Esophagus muscularis mucosa (tissue), 4 donors: ENCODE measurements around the gene CEBPG.

ENCODE experiments used
- EP300 ChIP-seq: sonication (generic); formaldehyde crosslinking; IDR thresholded peaks from one replicate; pipeline ENCODE4 v1.6.1; 2017; ENCODE audit warnings: antibody characterized with exemption
- POLR2A ChIP-seq: fragments of 450-650 bp; IDR thresholded peaks from one replicate; pipeline ENCODE4 v1.6.1; 2017; ENCODE audit warnings: antibody characterized with exemption, moderate library complexity, mild to moderate bottlenecking, low read depth
- POLR2AphosphoS5 ChIP-seq, 2 donors: sonication (generic); formaldehyde crosslinking; IDR thresholded peaks; one replicate each; pipeline ENCODE4 v1.6.1; 2017; ENCODE audit warnings: antibody characterized with exemption in 2 of 2
- TF ChIP-seq, protein P1 (sequence below), 3 experiments: fragments of 200-600 bp in 2 of 3; fragments of 450-650 bp in 1 of 3; sonication (generic) in 2 of 3; IDR thresholded peaks; one replicate each; pipeline ENCODE4 v1.5.1; 2017 to 2019; ENCODE audit warnings: antibody characterized with exemption in 3 of 3, mild to moderate bottlenecking in 2 of 3, moderate library complexity in 1 of 3

DNA sequence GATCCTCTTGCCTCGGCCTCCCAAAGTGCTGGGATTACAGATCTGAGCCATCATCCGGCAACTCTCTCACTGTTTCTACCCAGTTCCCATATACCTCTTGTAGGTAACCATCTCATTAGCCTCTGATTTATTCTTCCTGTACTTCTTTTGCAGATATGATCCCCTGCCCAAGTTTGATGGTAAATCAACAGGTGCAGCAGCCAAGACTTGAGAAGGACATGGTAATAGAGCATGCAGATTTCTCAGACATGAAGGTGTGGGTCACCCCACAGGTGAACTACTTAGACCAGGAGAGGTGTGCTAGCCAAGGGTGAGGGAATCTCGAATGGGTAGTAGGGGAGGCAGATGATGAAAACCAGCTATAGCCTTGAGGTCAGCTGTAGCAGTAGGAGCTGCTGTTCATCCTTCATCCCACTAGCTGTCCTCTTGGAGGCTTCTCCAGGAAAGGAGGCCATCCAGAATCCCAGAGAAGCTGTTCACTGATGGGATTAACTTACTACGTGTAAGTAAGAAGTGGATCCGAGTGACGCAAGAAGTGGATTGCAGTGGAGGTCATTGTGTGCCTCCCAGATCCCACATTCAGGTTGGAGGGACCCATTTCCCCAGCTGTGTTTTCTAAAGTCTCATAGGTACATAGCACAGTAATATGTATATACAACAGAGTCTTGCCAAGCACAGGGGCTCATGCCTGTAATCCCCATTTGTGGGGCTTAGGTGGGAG is 10.8 kb upstream of the CEBPG start:
- TF ChIP-seq EP300 (no peak), POLR2AphosphoS5 (IDR thresholded peaks at IDR 0.05) (no peak), POLR2A (no peak)
- TF ChIP-seq, protein P1, sequence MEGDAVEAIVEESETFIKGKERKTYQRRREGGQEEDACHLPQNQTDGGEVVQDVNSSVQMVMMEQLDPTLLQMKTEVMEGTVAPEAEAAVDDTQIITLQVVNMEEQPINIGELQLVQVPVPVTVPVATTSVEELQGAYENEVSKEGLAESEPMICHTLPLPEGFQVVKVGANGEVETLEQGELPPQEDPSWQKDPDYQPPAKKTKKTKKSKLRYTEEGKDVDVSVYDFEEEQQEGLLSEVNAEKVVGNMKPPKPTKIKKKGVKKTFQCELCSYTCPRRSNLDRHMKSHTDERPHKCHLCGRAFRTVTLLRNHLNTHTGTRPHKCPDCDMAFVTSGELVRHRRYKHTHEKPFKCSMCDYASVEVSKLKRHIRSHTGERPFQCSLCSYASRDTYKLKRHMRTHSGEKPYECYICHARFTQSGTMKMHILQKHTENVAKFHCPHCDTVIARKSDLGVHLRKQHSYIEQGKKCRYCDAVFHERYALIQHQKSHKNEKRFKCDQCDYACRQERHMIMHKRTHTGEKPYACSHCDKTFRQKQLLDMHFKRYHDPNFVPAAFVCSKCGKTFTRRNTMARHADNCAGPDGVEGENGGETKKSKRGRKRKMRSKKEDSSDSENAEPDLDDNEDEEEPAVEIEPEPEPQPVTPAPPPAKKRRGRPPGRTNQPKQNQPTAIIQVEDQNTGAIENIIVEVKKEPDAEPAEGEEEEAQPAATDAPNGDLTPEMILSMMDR (IDR thresholded peaks at IDR 0.05): no peak
